A673 (cell line): ENCODE data around the gene LMF2. TPM values are rescaled to one million over a fixed set of nuclear protein-coding genes. Genes with fewer than 3 reads are reported as not detected.

Source experiments
- BruUV-seq: library from RNA; stranded (reverse); fragments of 400-500 nt; replicated peaks from 2 replicates; lab custom pipeline; 2021; lab: Mats Ljungman, UMichigan
- CTCF ChIA-PET: fragments of 300-600 bp; sonication (Branson Sonifier 250); formaldehyde crosslinking; loops from one replicate; lab custom pipeline; 2022; ENCODE audit warnings: antibody characterized with exemption; lab: Charles Lee
- POLR2A ChIA-PET: fragments of 300-600 bp; sonication (Branson Sonifier 250); formaldehyde crosslinking; loops from one replicate; lab custom pipeline; 2022; ENCODE audit warnings: antibody characterized with exemption; ENCODE audit not compliant: low non-redundant PET; lab: Charles Lee
- DNase-seq: peaks from one replicate; pipeline ENCODE4 v3.0.0-alpha.2; 2015; ENCODE audit warnings: low spot score
- H3K27ac ChIP-seq: fragments of 200-600 bp; sonication (generic); 2 replicates; pipeline ENCODE4 v1.5.1; 2016; ENCODE audit warnings: mixed run types, low read depth, mild to moderate bottlenecking, mixed read lengths, antibody characterized with exemption, low read length; ENCODE audit not compliant: poor library complexity, severe bottlenecking
- H3K27me3 ChIP-seq: fragments of 200-600 bp; sonication (generic); replicated peaks from 2 replicates; pipeline ENCODE4 v1.6.1; 2017; ENCODE audit warnings: mixed run types, low read depth, mild to moderate bottlenecking, mixed read lengths, antibody characterized with exemption, low read length; ENCODE audit not compliant: insufficient read depth, poor library complexity
- H3K36me3 ChIP-seq: fragments of 200-600 bp; sonication (generic); 2 replicates; pipeline ENCODE4 v1.6.1; 2016; ENCODE audit warnings: mixed run types, mild to moderate bottlenecking, mixed read lengths, antibody characterized with exemption, low read length; ENCODE audit not compliant: insufficient read depth, poor library complexity, severe bottlenecking
- H3K4me1 ChIP-seq: fragments of 200-600 bp; sonication (generic); 2 replicates; pipeline ENCODE4 v1.6.1; 2017; ENCODE audit warnings: mixed run types, mild to moderate bottlenecking, mixed read lengths, antibody characterized with exemption, low read length; ENCODE audit not compliant: insufficient read depth, poor library complexity, severe bottlenecking
- H3K4me3 ChIP-seq: fragments of 200-600 bp; sonication (generic); 2 replicates; pipeline ENCODE4 v1.5.1; 2016; ENCODE audit warnings: low read depth, mixed run types, mild to moderate bottlenecking, mixed read lengths, low read length; ENCODE audit not compliant: poor library complexity, severe bottlenecking
- H3K9me3 ChIP-seq: fragments of 200-600 bp; sonication (generic); 2 replicates; pipeline ENCODE4 v1.6.1; 2016; ENCODE audit warnings: mixed run types, low read depth, mild to moderate bottlenecking, mixed read lengths, antibody characterized with exemption, low read length; ENCODE audit not compliant: poor library complexity, severe bottlenecking
- EZH2 ChIP-seq: fragments of 200-600 bp; sonication (generic); IDR thresholded peaks from 2 replicates; pipeline ENCODE4 v1.6.1; 2017; ENCODE audit warnings: borderline replicate concordance, low read depth, mild to moderate bottlenecking, mixed read lengths, antibody characterized with exemption, low read length; ENCODE audit not compliant: poor library complexity, severe bottlenecking
- intact Hi-C: fragments of 100-400 bp; cut with micrococcal nuclease; formaldehyde crosslinking; loops from one replicate; pipeline ENCODE4 v1.10.0; 2022; ENCODE audit not compliant: unreplicated experiment
- total RNA-seq: library from RNA; stranded (reverse); gene quantifications from 2 replicates; pipeline ENCODE4 v1.2.3, GENCODE V29; 2021
- TF ChIP-seq, protein P1 (sequence below): fragments of 300-800, 200-600 bp; sonication (generic); conservative IDR thresholded peaks from 2 replicates; pipeline ENCODE4 v1.5.1; 2017; ENCODE audit warnings: low read depth, mild to moderate bottlenecking, antibody characterized with exemption, low read length, moderate library complexity, mixed read lengths

The LMF2 gene
- total RNA-seq, 1 experiment from 2014 or later = 79.2 TPM

DNA sequence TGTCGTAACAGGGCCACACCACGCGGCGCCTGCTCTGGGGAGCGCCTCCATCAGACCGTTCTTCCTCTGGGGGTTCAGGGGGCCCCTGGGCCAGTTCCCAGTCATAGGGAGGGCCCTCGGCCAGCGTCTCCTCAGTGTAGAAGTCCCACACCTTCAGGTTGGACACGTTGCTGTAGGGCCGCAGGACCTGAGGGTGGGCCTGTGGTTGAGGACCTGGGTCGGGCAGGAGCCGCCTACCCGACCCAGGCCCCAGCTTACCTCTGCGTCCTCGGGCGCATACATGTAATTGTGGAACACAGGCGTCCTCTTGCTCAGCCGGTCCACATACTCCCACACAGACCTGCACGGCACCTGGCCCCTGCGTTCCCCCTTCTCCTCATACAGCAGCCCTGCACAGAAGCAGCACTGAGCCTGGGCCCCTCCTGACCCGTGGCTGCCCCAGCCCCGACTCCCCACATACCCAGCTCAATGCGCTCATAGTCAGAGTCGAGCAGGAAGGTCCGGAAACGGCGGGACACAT lies 52.9 kb downstream of the LMF2 start:
- H3K27ac ChIP-seq = no peak overlapping the region
- POLR2A ChIA-PET = no interaction called here
- intact Hi-C loops = no loop called here
- no peaks in the 10 kb centered on the region for H3K4me1 ChIP-seq
- TF ChIP-seq EZH2 = no peak
- TF ChIP-seq, protein P1, sequence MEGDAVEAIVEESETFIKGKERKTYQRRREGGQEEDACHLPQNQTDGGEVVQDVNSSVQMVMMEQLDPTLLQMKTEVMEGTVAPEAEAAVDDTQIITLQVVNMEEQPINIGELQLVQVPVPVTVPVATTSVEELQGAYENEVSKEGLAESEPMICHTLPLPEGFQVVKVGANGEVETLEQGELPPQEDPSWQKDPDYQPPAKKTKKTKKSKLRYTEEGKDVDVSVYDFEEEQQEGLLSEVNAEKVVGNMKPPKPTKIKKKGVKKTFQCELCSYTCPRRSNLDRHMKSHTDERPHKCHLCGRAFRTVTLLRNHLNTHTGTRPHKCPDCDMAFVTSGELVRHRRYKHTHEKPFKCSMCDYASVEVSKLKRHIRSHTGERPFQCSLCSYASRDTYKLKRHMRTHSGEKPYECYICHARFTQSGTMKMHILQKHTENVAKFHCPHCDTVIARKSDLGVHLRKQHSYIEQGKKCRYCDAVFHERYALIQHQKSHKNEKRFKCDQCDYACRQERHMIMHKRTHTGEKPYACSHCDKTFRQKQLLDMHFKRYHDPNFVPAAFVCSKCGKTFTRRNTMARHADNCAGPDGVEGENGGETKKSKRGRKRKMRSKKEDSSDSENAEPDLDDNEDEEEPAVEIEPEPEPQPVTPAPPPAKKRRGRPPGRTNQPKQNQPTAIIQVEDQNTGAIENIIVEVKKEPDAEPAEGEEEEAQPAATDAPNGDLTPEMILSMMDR = no peak
- peaks cover 27% of the 10 kb centered on the region for H3K36me3 ChIP-seq
- no peak for DNase-seq
- H3K9me3 ChIP-seq = no peaks in the 10 kb centered on the region
- H3K4me3 ChIP-seq = no peak overlapping the region
- BruUV-seq = no TSS peak
- H3K27me3 ChIP-seq = no peaks in the 10 kb centered on the region
- CTCF ChIA-PET = no interaction called here

Other genes starting within 250 kb of the LMF2 start
- gene MAPK12, start 246.0 kb downstream of the LMF2 start, total RNA-seq = 20.8 and 27.5 TPM in 2 replicates
- 5.4 and 10.4 TPM in 2 replicates for gene MAPK11, start 237.3 kb downstream of the LMF2 start, total RNA-seq
- 155 and 173 TPM in 2 replicates for gene PLXNB2, start 200.1 kb downstream of the LMF2 start, total RNA-seq
- 5.3 and 10.8 TPM in 2 replicates for gene DENND6B, start 180.7 kb downstream of the LMF2 start, total RNA-seq
- 64.6 and 66.7 TPM in 2 replicates for gene PPP6R2, start 164.4 kb downstream of the LMF2 start, total RNA-seq
- gene SBF1, start 32.7 kb downstream of the LMF2 start, total RNA-seq = 97.2 and 107 TPM in 2 replicates
- gene ADM2, start 26.2 kb downstream of the LMF2 start, total RNA-seq = 5.4 and 9.8 TPM in 2 replicates
- 0.32 and 0.46 TPM in 2 replicates for gene MIOX, start 20.8 kb downstream of the LMF2 start, total RNA-seq
- 135 TPM in 2 replicates for gene NCAPH2, start 522 bp upstream of the LMF2 start, total RNA-seq
- 0.44 and 5.4 TPM in 2 replicates for gene SCO2, start 17.9 kb upstream of the LMF2 start, total RNA-seq
- gene TYMP, start 22.3 kb upstream of the LMF2 start, total RNA-seq = 0.58 and 0.98 TPM in 2 replicates
- 1.4 and 1.6 TPM in 2 replicates for gene KLHDC7B, start 38.2 kb upstream of the LMF2 start, total RNA-seq
- gene SYCE3, start 55.2 kb upstream of the LMF2 start, total RNA-seq = not detected in 2 replicates
- gene CPT1B, start 70.7 kb upstream of the LMF2 start, total RNA-seq = 19.2 and 28.3 TPM in 2 replicates
- gene CHKB, start 75.1 kb upstream of the LMF2 start, total RNA-seq = 47.6 and 51.4 TPM in 2 replicates
- gene MAPK8IP2, start 93.1 kb upstream of the LMF2 start, total RNA-seq = 7.8 and 11.5 TPM in 2 replicates
- gene ARSA, start 120.5 kb upstream of the LMF2 start, total RNA-seq = 15.6 and 19.6 TPM in 2 replicates
- gene SHANK3, start 165.1 kb upstream of the LMF2 start, total RNA-seq = 4.4 and 6.4 TPM in 2 replicates
- gene ACR, start 230.5 kb upstream of the LMF2 start, total RNA-seq = not detected in 2 replicates